ENCODE data around the gene SDF4.

DNA sequence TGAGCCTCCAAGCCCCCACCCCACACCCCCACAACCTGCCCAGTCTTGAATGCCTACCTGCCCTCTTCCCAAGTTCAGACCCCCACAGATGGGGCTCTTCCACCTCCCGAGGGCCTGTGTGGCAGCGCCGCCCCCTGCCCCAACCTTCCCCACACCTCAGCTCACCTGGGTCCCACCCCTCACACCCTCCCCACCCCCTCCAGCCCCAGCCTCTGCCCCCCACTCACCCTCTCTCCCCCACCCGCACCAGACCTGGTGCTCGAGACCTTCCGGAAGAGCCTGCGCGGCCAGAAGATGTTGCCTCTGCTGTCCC is 34.7 kb downstream of the SDF4 start:
- TF ChIP-seq, protein P1, sequence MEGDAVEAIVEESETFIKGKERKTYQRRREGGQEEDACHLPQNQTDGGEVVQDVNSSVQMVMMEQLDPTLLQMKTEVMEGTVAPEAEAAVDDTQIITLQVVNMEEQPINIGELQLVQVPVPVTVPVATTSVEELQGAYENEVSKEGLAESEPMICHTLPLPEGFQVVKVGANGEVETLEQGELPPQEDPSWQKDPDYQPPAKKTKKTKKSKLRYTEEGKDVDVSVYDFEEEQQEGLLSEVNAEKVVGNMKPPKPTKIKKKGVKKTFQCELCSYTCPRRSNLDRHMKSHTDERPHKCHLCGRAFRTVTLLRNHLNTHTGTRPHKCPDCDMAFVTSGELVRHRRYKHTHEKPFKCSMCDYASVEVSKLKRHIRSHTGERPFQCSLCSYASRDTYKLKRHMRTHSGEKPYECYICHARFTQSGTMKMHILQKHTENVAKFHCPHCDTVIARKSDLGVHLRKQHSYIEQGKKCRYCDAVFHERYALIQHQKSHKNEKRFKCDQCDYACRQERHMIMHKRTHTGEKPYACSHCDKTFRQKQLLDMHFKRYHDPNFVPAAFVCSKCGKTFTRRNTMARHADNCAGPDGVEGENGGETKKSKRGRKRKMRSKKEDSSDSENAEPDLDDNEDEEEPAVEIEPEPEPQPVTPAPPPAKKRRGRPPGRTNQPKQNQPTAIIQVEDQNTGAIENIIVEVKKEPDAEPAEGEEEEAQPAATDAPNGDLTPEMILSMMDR (IDR thresholded peaks at IDR 0.05) = no peak
- no peak for TF ChIP-seq POLR2A (IDR thresholded peaks at IDR 0.05)

All from lower leg skin (tissue), 3 donors.